ENCODE measurements around the gene SPACA9. TPM values are rescaled to one million over a fixed set of nuclear protein-coding genes. Genes with fewer than 3 reads are reported as not detected.

The SPACA9 gene
- total RNA-seq = 1.3 and 1.5 TPM in 2 replicates

DNA sequence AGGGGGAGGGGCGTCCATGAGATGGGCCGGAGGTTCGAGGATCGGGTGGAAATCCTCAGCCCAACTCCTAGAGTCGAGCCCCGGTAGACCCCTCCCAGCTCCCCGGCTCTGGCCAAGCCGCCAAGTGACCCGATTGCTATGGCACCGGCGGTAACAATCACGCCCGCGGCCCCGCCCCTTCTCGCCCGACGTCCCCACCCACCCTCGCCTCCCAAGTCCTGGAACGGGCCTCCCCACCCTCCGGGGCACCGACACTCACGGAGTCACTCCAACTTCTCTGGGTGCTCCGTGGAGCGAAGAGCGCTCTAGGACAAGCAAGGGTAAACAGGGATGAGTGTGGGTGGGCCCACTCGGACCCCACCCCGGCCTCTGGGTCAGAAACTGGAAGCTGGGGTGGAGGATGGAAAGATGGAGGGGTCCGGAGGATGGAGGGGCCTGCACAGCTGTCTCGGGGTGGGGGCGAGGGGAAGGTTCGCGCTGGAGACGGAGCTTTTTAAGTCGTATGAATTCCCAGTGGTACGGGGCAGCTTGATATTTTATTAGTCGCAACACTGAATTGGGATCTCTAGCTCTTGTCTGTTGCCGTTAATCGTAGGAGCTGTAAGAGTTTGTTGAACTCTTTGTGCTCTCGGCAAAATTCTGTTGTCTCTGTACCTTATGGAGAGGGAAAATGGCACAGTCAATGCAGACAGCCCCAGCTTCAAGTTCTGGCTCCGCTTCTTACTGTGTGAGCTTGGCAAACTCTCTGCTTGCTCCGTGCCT, at the start of gene SPACA9:
TSS of gene SPACA9 (plus strand) at position 204 of the 762 bp plus-strand sequence. CDS start 5,050 bp downstream, outside the sequence.

DNA sequence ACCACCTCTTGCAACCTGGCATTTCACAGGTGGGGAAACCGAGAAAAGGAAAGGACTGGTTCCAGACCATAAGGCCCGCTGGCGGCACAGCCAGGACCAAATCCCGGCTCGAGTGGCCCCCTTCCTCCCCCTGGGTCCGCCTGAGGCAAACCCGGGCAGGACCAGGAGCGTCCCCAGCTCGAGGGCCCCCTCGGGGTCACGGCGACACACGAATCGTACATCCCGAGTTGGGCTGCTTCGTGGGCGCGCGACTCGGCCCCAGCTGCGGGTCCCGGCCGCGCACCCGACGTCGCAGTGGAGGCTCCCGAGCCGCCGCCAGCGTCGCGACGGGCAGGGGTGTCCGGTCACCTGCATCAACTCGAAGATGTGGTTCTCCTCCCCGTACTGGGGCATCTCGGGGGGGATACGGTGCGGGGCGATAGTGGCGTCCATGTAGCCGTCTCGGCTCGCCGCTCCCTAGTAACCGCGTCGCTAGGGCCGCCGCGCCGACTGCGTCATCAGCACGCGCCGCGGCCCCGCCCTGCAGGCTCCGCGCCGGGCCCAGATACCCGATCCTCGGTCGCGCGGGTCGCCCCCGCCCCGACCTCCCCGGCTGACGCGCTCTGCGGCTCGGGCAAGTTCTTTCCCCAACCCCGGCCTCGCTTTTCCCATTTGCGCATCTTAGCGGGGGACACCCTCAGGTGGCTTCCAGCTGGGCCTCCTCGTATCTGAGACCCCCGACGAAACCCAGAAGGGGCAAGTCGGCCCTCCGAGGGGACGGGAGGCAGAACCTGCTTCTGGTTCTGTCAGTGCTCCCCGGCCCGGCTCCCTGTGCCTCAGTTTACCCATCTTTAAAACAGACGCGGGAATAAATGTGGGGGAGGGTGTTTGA, 639 bp upstream of the SPACA9 start, which contains the start of gene AK8:
TSS of gene AK8 (minus strand) at position 461 of the 871 bp plus-strand sequence. CDS start at position 432, 29 bp downstream.

Other genes with a start within 250 kb of the SPACA9 start
- gene DDX31, start 208.9 kb upstream of the SPACA9 start, total RNA-seq = 6.0 and 15.4 TPM in 2 replicates
- 7.8 and 16.3 TPM in 2 replicates for gene GTF3C4, start 208.4 kb upstream of the SPACA9 start, total RNA-seq
- 0.06 and 0.16 TPM in 2 replicates for gene AK8, start 614 bp upstream of the SPACA9 start, total RNA-seq
- 12.8 and 48.2 TPM in 2 replicates for gene TSC1, start 65.7 kb downstream of the SPACA9 start, total RNA-seq
- gene GFI1B, start 99.8 kb downstream of the SPACA9 start, total RNA-seq = not detected in 2 replicates
- 37.4 and 42.8 TPM in 2 replicates for gene GTF3C5, start 152.1 kb downstream of the SPACA9 start, total RNA-seq
- under 0.01 and 0.44 TPM in 2 replicates for gene CEL, start 183.1 kb downstream of the SPACA9 start, total RNA-seq
- gene RALGDS, start 242.3 kb downstream of the SPACA9 start, total RNA-seq = 32.4 and 72.4 TPM in 2 replicates

Measured in bladder microvascular endothelial cell (primary cell).